H1 (cell line): ENCODE measurements around the gene CEMIP2. TPM values are rescaled to one million over a fixed set of nuclear protein-coding genes. Genes with fewer than 3 reads are reported as not detected.

Experiments used
- CTCF ChIA-PET: fragments of 300-600 bp; sonication (Branson Sonifier 250); formaldehyde crosslinking; loops from one replicate; lab custom pipeline; 2021; ENCODE audit not compliant: partially characterized antibody; lab: Charles Lee
- POLR2A ChIA-PET: fragments of 300-600 bp; sonication (Branson Sonifier 250); formaldehyde crosslinking; loops from one replicate; lab custom pipeline; 2021; ENCODE audit warnings: inconsistent platforms; ENCODE audit not compliant: partially characterized antibody; lab: Charles Lee
- DNase-seq, 2 experiments: peaks; one replicate each; pipeline versions ENCODE4 v3.0.0 to v3.0.0-alpha.2; 2010 to 2022; ENCODE audit warnings: low spot score in 2 of 2, low read depth in 1 of 2, mixed read lengths in 1 of 2
- FAIRE-seq: peaks from 2 replicates; lab custom pipeline; 2011; peaks lifted over from hg19 to GRCh38; lab: Jason Lieb, UNC
- H2AFZ ChIP-seq: 2 replicates; pipeline ENCODE4 v1.8.1; 2012; ENCODE audit warnings: low read length, inconsistent platforms
- H2AK5ac ChIP-seq: 2 replicates; pipeline ENCODE4 v1.6.1; 2013; ENCODE audit warnings: low read depth, low read length
- H2BK120ac ChIP-seq: replicated peaks from 2 replicates; pipeline ENCODE3; 2013; ENCODE audit warnings: low read depth, low read length, inconsistent platforms
- H2BK12ac ChIP-seq: 2 replicates; pipeline ENCODE4 v1.6.1; 2013; ENCODE audit warnings: low read depth, low read length
- H2BK15ac ChIP-seq: 2 replicates; pipeline ENCODE4 v1.6.1; 2013; ENCODE audit warnings: low read length
- H2BK20ac ChIP-seq: 2 replicates; pipeline ENCODE4 v1.6.1; 2013; ENCODE audit warnings: low read length
- H2BK5ac ChIP-seq: 2 replicates; pipeline ENCODE4 v1.6.1; 2013; ENCODE audit warnings: low read depth, low read length
- H3K14ac ChIP-seq: 2 replicates; pipeline ENCODE4 v1.6.1; 2013; ENCODE audit warnings: inconsistent platforms; ENCODE audit not compliant: insufficient read length
- H3K18ac ChIP-seq: 2 replicates; pipeline ENCODE4 v1.6.1; 2013; ENCODE audit warnings: low read length; ENCODE audit errors: extremely low read depth
- H3K23ac ChIP-seq: 2 replicates; pipeline ENCODE4 v1.6.1; 2013; ENCODE audit warnings: inconsistent platforms; ENCODE audit not compliant: insufficient read length
- H3K23me2 ChIP-seq: 2 replicates; pipeline ENCODE4 v1.6.1; 2013; ENCODE audit warnings: low read depth, low read length
- H3K27ac ChIP-seq: 2 replicates; pipeline ENCODE4 v1.6.1; 2011; ENCODE audit warnings: low read depth, low read length, inconsistent platforms
- H3K27me3 ChIP-seq, 4 experiments: replicated peaks in 1 of 4; 1 replicate in 1 of 4; 2 replicates in 3 of 4; pipeline versions ENCODE4 v1.6.1 to v1.8.1; 2011 to 2013; ENCODE audit warnings: low read length in 3 of 4, mild to moderate bottlenecking in 3 of 4, inconsistent platforms in 2 of 4, mixed read lengths in 2 of 4, moderate library complexity in 1 of 4; ENCODE audit not compliant: control insufficient read depth in 3 of 4, insufficient read depth in 3 of 4; ENCODE audit errors: extremely low read depth in 1 of 4
- H3K36me3 ChIP-seq, 4 experiments: 2 replicates each; pipeline versions ENCODE4 v1.6.1 to v1.8.1; 2011 to 2013; ENCODE audit warnings: mild to moderate bottlenecking in 4 of 4, low read length in 3 of 4, moderate library complexity in 2 of 4, control low read depth in 1 of 4, inconsistent platforms in 1 of 4; ENCODE audit not compliant: insufficient read depth in 4 of 4, control insufficient read depth in 2 of 4
- H3K4ac ChIP-seq: replicated peaks from 2 replicates; pipeline ENCODE3; 2013; ENCODE audit warnings: low read length, low read depth, mixed read lengths, inconsistent platforms; ENCODE audit not compliant: insufficient read length
- H3K4me1 ChIP-seq, 4 experiments: replicated peaks in 1 of 4; 1 replicate in 1 of 4; 2 replicates in 3 of 4; pipeline versions ENCODE4 v1.6.1 to v1.8.1; 2011 to 2013; ENCODE audit warnings: low read length in 3 of 4, inconsistent platforms in 2 of 4, mixed read lengths in 1 of 4; ENCODE audit not compliant: insufficient read depth in 4 of 4, control insufficient read depth in 3 of 4
- H3K4me2 ChIP-seq, 2 experiments: 2 replicates each; pipeline versions ENCODE4 v1.6.1 to v1.8.1; 2011 to 2013; ENCODE audit warnings: low read depth in 2 of 2, low read length in 2 of 2, control low read depth in 1 of 2, inconsistent platforms in 1 of 2, mild to moderate bottlenecking in 1 of 2; ENCODE audit not compliant: insufficient read depth in 1 of 2
- H3K4me3 ChIP-seq, 4 experiments: fragments of 200-600, 300-600 bp in 1 of 4; sonication (generic), shearing (Covaris generic), sonication (Bioruptor Twin) in 1 of 4; 2 replicates each; pipeline versions ENCODE4 v1.5.1 to v1.8.1; 2011 to 2016; ENCODE audit warnings: low read length in 4 of 4, low read depth in 3 of 4, control low read depth in 2 of 4, inconsistent platforms in 2 of 4, mild to moderate bottlenecking in 2 of 4, mixed read lengths in 1 of 4, moderate library complexity in 1 of 4; ENCODE audit not compliant: insufficient read depth in 2 of 4; ENCODE audit errors: extremely low read depth in 1 of 4
- H3K56ac ChIP-seq: replicated peaks from 2 replicates; pipeline ENCODE3; 2013; ENCODE audit warnings: low read depth, mild to moderate bottlenecking, mixed read lengths, low read length, inconsistent platforms; ENCODE audit not compliant: insufficient read length
- H3K79me1 ChIP-seq: 2 replicates; pipeline ENCODE4 v1.6.1; 2013; ENCODE audit warnings: low read depth, low read length, control low read depth
- H3K79me2 ChIP-seq, 2 experiments: 2 replicates each; pipeline versions ENCODE4 v1.6.1 to v1.8.1; 2012 to 2013; ENCODE audit warnings: low read length in 2 of 2, mild to moderate bottlenecking in 2 of 2, inconsistent platforms in 1 of 2; ENCODE audit not compliant: insufficient read depth in 2 of 2, control insufficient read depth in 1 of 2
- H3K9ac ChIP-seq, 4 experiments: replicated peaks in 1 of 4; 1 replicate in 1 of 4; 2 replicates in 3 of 4; pipeline versions ENCODE4 v1.6.1 to v1.8.1; 2011 to 2013; ENCODE audit warnings: low read depth in 3 of 4, low read length in 3 of 4, control low read depth in 2 of 4, mild to moderate bottlenecking in 2 of 4, moderate library complexity in 2 of 4, inconsistent platforms in 1 of 4; ENCODE audit errors: extremely low read depth in 1 of 4
- H3K9me3 ChIP-seq, 2 experiments: 2 replicates each; pipeline versions ENCODE4 v1.6.1 to v1.8.1; 2012 to 2013; ENCODE audit warnings: mild to moderate bottlenecking in 2 of 2, moderate library complexity in 2 of 2, control low read depth in 1 of 2, inconsistent platforms in 1 of 2, low read depth in 1 of 2, low read length in 1 of 2, mixed read lengths in 1 of 2; ENCODE audit not compliant: insufficient read depth in 2 of 2
- H4K20me1 ChIP-seq, 2 experiments: replicated peaks in 1 of 2; 2 replicates each; pipeline versions ENCODE3 to v1.8.1; 2011 to 2013; ENCODE audit warnings: inconsistent platforms in 2 of 2, low read length in 2 of 2, mild to moderate bottlenecking in 1 of 2; ENCODE audit not compliant: insufficient read depth in 2 of 2, control insufficient read depth in 1 of 2
- H4K5ac ChIP-seq: 2 replicates; pipeline ENCODE4 v1.6.1; 2013; ENCODE audit warnings: low read length, low read depth, mixed read lengths, inconsistent platforms; ENCODE audit not compliant: insufficient read length
- H4K8ac ChIP-seq: 2 replicates; pipeline ENCODE4 v1.8.0; 2013; ENCODE audit warnings: mild to moderate bottlenecking, moderate library complexity, low read length, inconsistent platforms; ENCODE audit not compliant: insufficient read depth; ENCODE audit errors: extremely low read depth
- H4K91ac ChIP-seq: replicated peaks from 2 replicates; pipeline ENCODE3; 2013; ENCODE audit warnings: low read length, mixed read lengths, inconsistent platforms; ENCODE audit not compliant: insufficient read length
- CBX5 ChIP-seq: fragments of 300-800, 300-1000 bp; sonication (generic); IDR thresholded peaks from 2 replicates; pipeline ENCODE4 v1.7.1; 2016; ENCODE audit warnings: antibody characterized with exemption, low read length, low read depth
- CBX8 ChIP-seq: fragments of 300-800, 300-1000 bp; sonication (generic); IDR thresholded peaks from 2 replicates; pipeline ENCODE4 v1.7.1; 2016; ENCODE audit warnings: low read depth, low read length, borderline replicate concordance
- NRF1 ChIP-seq: IDR thresholded peaks from 2 replicates; pipeline ENCODE4 v1.6.1; 2011; ENCODE audit warnings: mild to moderate bottlenecking, low read depth, low read length, improper control_type of control experiment
- WGBS, 2 experiments: shearing (Covaris generic) in 1 of 2; methylation state at CpG; one replicate each; pipeline versions ENCODE4 v1.1.6 to v1.1.7; 2013 to 2015; ENCODE audit warnings: low lambda C conversion rate in 2 of 2, mixed read lengths in 2 of 2, inconsistent platforms in 1 of 2, low coverage in 1 of 2, missing lambda C conversion rate in 1 of 2; ENCODE audit not compliant: insufficient replicate concordance in 2 of 2, insufficient coverage in 1 of 2, insufficient read length in 1 of 2; ENCODE audit errors: extremely low coverage in 1 of 2, missing lambda C conversion rate in 1 of 2; 5-methylcytosine and 5-hydroxymethylcytosine counted together
- polyA plus RNA-seq, 7 experiments: library from polyadenylated mRNA; depleted of rRNA in 3 of 7; stranded (reverse) in 5 of 7; unstranded in 2 of 7; fragments of >200 nt in 5 of 7; fragments of 200-250 nt in 2 of 7; gene quantifications; 1 replicate in 5 of 7; 2 replicates in 1 of 7; 4 replicates in 1 of 7; pipeline versions ENCODE4 v1.2.1 to v1.2.3, GENCODE V29; 2011 to 2013; ENCODE audit warnings: missing spikeins in 2 of 7, mixed read lengths in 2 of 7
- total RNA-seq: library from RNA; stranded (reverse); fragmentation: NEBNext Ultra II Directional; extraction: Animal tissue kit (Norgen Biotek cat#: 25700); gene quantifications from 2 replicates; pipeline ENCODE4 v1.2.1, GENCODE V29; 2021

The CEMIP2 gene
- total and polyA plus RNA-seq, 2 of the 8 experiments (the other 6 are each of a cell fraction or from before 2014, with no cell fraction given): 25.2 to 52.1 TPM

DNA sequence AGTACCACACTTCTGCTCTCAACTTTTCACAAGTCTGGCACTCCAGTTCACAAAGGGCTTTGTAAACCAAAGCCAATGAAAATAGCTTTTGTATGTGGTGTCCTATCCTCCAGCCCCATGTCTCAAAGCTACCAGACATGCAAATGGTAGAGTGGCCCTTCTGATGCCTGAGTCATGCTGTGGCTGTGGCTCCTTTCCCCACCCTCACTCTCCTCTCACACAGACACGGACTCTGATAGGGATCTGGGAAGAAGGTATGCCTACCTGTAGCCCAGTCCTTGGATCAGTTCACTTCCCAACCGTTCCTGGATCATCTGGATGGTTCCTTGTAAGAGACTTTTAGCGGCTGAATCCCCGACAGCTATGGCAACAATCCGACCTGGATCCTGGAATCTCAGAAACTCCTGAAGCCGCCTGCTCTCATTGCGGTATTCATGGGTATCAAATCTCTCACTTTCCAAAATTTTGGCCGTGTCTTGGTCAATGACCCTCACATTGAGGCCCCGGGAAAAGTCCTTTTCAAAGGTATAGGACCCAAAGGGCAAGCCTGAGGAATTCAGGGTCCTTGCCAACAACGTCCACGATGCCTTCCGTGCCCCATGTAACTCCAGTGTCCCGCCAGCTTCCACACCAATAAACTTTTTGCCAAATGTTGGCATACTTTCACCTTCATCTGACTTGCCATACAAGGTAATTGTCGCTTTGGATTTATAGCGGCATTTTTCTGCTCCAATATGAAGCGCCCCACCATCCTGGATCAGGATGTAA is 23.4 kb downstream of the CEMIP2 start:
- no peak overlapping the region for H3K9ac ChIP-seq
- TF ChIP-seq CBX8 (no peak), NRF1 (no peak), CBX5 (no peak)

More for the DNA sequence above, 23.4 kb downstream of the CEMIP2 start:
- Histone ChIP-seq H2BK5ac (peak overlapping the region; percentile 18; the same call in 1 of the 2 replicates), H4K5ac (no peak overlapping the region), H3K18ac (peak overlapping the region; percentile 42), H3K4ac (no peak overlapping the region), H3K9me3 (no peaks in the 10 kb centered on the region), H4K91ac (peak overlapping the region; percentile 15), H3K79me1 (peaks cover 2% of the 10 kb centered on the region; the same call in 1 of the 2 replicates), H3K4me1 (peaks cover 2 to 14% (median 7%) of the 10 kb centered on the region in 4 experiments; a peak in 4 of 7 replicates), H2BK15ac (peak overlapping the region; percentile 22; the same call in 1 of the 2 replicates), H3K27me3 (no peaks in the 10 kb centered on the region), H3K4me3 (no peak overlapping the region), H2AK5ac (no peak overlapping the region), H3K23me2 (no peaks in the 10 kb centered on the region), H3K36me3 (peaks cover 2 to 49% (median 9%) of the 10 kb centered on the region in 4 experiments; a peak in 5 of 8 replicates), H3K14ac (no peak overlapping the region), H3K4me2 (no peak overlapping the region), H3K27ac (no peak overlapping the region), H2BK12ac (peak overlapping the region; percentile 62; the same call in 1 of the 2 replicates), H4K8ac (no peak overlapping the region; the same call in 1 of the 2 replicates), H3K79me2 (peaks cover 0 to 28% of the 10 kb centered on the region in 2 experiments; a peak in 2 of 4 replicates), H3K23ac (no peak overlapping the region), H2BK120ac (peak overlapping the region; percentile 22), H4K20me1 (peaks cover 0 to 1% of the 10 kb centered on the region in 2 experiments), H2AFZ (no peak overlapping the region), H3K56ac (no peak overlapping the region), H2BK20ac (no peak overlapping the region)
- POLR2A ChIA-PET: interaction anchor here (1.8 kb wide), 1 partner anchor 22 kb away, joined by 7 read pairs; no protein-coding TSS in a partner anchor
- WGBS, 2 experiments: 93% methylated on average over 16 of the region's 16 CpGs; no CpG with 5 or more reads in 1 of the 2 experiments
- DNase-seq (no peak), FAIRE-seq (no peak)
- CTCF ChIA-PET: interaction anchor here (1.0 kb wide), 1 partner anchor 12 kb away, joined by 3 read pairs; no protein-coding TSS in a partner anchor
